GM18505 (cell line): Measurements from ENCODE around the gene WNT3A.

Experiments
- ATAC-seq: cut with Tn5 transposase; IDR thresholded peaks from one replicate; pipeline ENCODE4 v1.9.1; 2021; ENCODE audit not compliant: unreplicated experiment
- POLR2A ChIP-seq: IDR thresholded peaks from 4 replicates; pipeline ENCODE4 v1.6.1; 2011; ENCODE audit warnings: borderline replicate concordance; ENCODE audit not compliant: insufficient read depth, insufficient read length; ENCODE audit errors: extremely low read depth

Gene WNT3A

GRCh38 chr1:228104526-228105269 lies 97.9 kb downstream of the WNT3A start:
- no peak for ATAC-seq
- TF ChIP-seq POLR2A = no peak

DNA sequence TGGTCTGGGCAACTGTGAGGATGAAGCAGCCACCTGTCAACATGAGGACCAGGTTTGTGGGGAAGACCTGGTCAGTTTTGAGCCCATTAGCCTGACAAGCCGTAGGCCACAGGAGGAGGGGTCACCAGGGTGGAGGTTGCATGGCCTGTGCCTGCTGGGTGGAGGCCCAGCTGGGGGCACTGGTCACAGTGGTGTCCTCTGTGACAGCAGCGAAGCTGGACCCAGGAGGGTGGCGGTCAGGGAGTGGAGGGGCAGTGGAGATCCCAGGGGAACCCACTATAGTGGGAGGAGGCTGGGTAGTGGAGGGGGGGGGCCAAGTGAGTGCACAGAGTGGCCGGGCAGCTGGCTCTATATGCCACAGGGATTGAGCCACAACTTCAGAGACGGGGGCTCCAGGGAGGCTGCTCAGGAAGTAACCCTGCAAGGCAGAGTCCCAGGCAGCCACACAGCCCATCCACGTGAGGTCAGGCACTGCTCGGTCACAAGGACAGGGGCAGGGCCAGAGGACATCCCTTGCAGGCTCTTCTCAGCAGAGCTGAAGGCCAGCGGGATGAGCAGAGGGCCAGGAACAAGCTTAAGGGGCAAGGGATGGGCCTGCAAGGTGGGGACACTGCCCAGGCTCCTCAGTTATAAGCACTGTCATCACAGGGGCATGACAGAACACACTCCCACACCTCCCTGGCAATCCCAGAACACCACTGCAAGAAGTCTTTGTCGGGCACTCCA lies 98.6 kb downstream of the WNT3A start:
- no peak for ATAC-seq
- no peak for TF ChIP-seq POLR2A

- no peak for TF ChIP-seq POLR2A
- no peak for ATAC-seq
Measured at GRCh38 chr1:228105996-228106799, 99.4 kb downstream of the WNT3A start.

- no peak for TF ChIP-seq POLR2A
- ATAC-seq = no peak
Measured at GRCh38 chr1:228106800-228107054, 99.9 kb downstream of the WNT3A start.

DNA sequence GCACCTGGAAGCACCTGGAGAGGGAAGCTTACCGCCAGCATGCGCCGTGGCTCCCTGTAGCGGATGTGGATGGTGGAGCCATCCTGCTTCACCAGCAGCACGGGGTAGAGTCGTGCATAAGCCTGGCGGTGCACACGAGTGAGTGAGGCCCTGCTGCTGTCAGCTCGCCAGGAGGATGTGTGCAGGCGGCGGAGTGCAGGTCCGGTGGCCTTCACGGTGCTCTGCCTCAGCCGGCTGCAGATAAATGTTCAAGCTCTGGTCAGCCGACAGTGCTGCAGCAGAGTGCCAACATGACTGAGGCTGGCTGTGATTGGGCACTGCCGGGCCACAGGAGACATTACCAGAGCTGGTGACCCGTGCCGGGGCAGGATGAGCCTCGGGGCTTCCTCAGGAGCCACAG lies 100.8 kb downstream of the WNT3A start:
- no peak for ATAC-seq
- no peak for TF ChIP-seq POLR2A

- no peak for TF ChIP-seq POLR2A
- no peak for ATAC-seq
Measured at GRCh38 chr1:228108055-228108690, 101.4 kb downstream of the WNT3A start.

DNA sequence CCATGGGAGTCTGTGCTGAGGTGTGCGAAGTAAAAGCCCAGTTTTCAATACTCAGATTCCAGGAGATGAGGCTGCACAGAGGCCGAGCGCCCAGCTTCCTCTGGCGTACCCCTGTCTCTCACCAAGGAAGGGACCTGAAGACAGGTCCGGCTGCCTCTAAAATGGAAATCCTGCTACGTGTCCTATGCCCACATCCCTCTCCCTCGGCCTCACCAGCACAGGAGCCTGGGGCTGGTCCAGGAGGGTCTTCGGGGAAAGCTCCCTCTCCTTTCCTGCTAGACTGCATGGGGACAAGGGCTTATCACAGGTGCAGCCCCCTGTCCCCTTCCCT lies 101.9 kb downstream of the WNT3A start:
- TF ChIP-seq POLR2A = no peak
- ATAC-seq = no peak

DNA sequence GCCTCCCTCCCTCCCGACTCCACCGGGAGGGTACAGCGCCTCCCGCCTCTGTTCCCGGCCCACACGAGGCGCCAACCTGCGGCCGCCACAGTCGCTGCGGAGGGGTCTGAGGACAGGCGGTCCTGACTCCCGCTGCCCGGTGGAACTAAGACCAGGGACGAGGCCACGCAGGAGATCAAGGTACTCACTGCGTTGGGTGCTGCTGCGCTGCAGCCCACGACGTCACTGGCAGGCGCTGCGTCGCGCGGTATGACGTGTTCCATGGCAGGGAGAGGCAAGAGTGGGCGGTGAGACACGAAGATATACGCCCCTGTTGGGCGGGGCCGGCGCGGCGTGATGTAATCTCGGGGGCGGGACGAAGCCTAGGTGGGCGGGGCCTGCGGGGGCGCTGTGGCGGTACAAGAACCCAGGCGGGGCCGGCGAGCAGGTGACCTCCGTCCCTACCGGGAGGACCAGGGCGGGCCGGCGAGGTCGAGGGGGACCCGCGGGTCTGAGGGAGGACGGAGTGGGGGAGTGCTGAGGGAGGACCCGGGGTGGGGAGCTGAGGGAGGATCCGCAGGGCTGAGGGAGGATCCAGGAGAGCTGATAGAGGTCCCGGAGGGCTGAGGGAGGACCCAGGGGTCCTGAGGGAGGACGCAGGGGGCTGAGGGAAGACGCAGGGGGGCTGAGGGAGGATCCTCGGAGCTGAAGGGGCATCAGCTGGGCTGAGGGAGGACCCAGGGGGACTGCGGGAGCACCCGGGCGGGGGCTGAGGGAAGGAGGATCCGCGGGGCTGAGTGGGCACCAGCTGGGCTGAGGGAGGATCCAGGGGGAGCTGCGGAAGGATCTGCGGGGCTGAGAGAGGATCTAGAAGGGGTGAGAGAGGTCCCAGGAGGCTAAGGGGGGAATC lies 102.5 kb downstream of the WNT3A start, which contains the start of gene MRPL55:
Gene MRPL55, minus strand, starts transcription at position 227 of the 889 bp plus-strand sequence. CDS start 1,039 bp downstream, outside the sequence.
- ATAC-seq = peak; percentile 87
- TF ChIP-seq POLR2A = peak; percentile 95

DNA sequence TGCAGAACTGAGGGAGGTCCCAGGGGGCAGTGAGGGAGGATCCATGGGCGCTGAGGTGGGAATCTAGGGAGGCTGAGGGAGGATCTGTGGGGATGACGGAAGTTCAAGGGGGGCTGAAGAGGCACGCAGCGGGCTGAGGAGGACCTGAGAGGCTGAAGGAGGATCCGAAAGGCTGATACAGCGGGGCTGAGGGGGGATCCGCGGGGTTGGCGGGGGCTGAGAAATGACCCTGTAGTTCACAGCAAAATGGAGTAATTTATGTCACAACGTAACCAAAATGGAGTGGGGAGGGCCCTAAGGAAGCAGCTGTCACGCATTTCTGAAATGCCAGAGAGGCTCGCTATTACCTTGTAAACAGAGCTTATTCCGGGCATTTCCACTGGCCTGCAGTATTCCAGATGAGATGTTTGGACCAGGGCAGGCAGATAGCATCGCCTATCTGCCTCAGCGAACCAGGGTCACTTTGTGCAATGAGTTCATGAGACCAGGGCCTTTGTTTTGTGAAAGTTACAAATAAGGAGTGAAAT lies 103.2 kb downstream of the WNT3A start:
- ATAC-seq = peak; percentile 16
- no peak for TF ChIP-seq POLR2A

DNA sequence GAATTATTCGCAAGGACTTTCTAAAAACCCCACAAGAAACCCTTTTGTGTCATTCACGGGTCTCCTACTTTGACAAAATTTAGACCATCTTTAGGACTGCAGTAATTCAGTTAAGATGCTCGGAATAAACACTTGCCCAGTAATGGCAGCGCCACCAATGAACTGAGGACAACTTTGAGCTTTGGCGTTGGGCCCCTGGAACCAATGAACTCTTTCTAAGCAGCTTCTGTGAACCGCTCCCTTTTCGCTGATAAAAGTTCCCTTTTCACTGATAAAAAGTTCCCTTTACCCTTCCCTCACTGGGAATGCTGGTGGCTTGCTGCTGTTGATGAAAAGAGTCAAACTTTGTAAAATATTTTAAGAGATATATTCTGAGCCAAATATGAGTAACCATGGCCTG lies 103.8 kb downstream of the WNT3A start:
- no peak for ATAC-seq
- no peak for TF ChIP-seq POLR2A
